HG03039 (cell line): ENCODE data around the gene TNFAIP8L1.

Source experiments
- ATAC-seq: cut with Tn5 transposase; IDR thresholded peaks from one replicate; pipeline ENCODE4 v1.9.1; 2021; ENCODE audit warnings: mild to moderate bottlenecking, moderate library complexity; ENCODE audit not compliant: unreplicated experiment

Gene TNFAIP8L1

GRCh38 chr19:4647676-4648644 is 8.6 kb downstream of the TNFAIP8L1 start:
- ATAC-seq, result no peak

DNA sequence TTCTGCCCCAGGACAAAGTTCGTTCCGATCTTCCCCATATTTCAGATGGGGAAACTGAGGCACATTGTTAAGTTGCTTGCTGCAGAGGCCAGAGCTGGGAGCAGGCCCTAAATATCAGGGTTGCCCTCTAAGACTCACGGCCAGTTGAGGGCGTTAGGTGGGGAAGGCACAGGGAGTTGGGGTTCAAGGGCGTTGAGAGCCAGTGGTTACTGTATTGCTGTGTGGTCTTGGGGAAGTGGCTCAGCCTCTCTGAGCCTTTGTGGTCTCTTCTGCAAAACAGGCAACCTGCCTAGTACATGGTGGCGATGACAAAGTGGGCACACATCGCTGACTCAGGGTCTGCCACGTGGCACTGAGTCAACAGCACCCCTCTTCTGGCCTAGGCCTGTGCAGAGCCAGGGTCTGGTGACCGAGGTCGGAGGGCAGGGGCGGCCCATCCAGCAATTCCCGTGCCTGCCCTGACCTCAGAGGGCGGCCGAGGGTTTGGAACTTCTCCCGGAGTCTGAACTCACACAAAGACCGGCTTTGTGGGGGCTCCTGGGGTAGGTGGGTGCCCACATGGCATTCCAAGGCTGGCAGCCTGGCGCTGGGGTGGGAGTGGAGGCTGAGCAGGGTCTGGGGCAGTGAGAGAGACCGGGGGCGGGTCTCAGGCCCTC is 10.2 kb downstream of the TNFAIP8L1 start:
- ATAC-seq, result no peak

DNA sequence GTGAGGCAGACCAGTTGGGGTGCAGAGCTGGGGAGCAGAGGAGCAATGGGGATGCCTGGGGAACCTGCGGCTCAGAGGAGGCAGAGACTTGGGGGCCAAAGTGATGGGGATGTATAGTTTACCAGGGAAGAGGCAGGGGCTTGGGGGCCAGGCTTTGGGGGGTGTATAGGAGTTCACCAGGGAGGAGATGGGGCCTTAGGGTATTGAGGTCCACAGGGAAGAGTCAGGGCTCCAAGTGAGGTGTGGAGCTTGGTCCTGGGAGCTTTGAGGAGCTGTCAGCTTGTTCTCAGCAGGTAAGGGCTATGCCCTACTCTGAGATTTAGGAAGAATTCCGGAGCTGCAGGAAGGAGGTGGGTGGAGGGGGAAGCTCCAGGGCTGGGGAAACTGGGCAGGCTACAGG is 10.8 kb downstream of the TNFAIP8L1 start:
- ATAC-seq, result no peak

DNA sequence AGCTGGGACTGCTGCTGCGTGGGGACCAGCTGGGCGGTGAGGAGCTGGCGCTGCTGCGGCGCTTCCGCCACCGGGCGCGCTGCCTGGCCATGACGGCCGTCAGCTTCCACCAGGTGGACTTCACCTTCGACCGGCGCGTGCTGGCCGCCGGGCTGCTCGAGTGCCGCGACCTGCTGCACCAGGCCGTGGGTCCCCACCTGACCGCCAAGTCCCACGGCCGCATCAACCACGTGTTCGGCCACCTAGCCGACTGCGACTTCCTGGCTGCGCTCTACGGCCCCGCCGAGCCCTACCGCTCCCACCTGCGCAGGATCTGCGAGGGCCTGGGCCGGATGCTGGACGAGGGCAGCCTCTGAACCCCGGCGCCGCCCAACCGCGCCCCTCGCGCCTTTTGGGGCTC is 12.8 kb downstream of the TNFAIP8L1 start:
- ATAC-seq, result no peak

- no peak for ATAC-seq
Measured at GRCh38 chr19:4653793-4654436, 14.6 kb downstream of the TNFAIP8L1 start.

DNA sequence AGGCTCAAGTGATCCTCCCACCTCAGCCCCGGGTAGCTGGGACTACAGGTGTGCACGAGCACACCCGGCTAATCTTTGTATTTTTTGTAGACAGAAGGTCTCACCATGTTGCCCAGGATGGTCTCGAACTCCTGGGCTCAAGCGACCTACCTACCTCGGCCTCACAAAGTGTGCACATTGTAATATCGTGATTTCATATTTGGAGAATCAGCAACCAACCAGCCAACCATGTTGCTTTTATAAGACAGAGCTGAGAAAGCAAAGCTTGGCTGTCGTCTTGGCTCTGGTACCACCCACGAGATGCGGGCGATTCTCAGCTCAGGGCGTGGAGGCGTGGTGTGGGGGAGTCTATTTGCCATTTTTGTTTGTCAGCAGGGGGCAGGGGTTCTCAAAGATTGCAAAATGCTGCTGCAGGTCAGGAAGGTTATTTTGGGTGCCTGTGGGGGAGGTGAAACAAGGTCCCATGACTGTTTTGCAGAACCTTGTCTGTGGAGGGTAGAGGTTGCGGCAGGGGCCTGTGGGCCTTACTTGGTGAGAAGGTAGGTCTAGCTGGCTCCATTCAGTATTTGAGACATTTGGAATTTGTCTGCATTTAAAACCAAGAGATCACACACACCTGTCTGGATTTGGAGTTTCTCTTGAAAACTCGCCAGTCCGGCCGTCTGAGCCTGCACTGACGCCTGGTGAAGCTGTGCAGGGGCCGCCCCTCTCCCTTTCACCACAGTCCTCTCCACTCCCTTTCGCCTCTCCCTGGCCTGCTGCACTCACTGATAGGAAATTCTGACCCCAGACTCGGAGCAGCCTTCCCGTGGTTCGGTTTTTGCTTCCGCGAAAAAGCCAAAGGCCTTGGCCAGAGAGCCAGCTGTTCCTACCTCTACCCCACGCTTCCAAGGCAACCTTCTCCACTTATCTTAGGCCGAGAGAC is 15.4 kb downstream of the TNFAIP8L1 start:
- no peak for ATAC-seq

- no peak for ATAC-seq
Measured at GRCh38 chr19:4656102-4656501, 16.8 kb downstream of the TNFAIP8L1 start.

DNA sequence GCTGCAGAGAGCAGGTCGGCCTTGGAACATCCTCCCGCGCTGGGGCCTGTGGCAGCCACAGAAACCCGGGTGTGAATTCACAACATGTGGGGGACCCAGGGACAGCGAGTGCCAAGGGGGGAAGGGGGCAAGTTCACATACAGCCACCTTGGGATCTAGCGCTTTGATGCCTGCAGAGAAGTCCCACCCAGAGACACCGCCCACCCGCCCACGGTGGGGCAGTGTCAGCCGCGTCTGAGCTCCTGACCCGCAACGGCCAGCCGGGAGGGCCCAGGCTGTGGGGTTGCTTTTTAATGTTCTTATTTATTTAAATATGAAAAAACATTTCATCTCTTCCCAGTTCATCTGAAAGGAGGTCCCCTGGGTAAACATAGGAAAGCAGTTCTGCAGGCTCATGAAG is 17.9 kb downstream of the TNFAIP8L1 start:
- no peak for ATAC-seq

DNA sequence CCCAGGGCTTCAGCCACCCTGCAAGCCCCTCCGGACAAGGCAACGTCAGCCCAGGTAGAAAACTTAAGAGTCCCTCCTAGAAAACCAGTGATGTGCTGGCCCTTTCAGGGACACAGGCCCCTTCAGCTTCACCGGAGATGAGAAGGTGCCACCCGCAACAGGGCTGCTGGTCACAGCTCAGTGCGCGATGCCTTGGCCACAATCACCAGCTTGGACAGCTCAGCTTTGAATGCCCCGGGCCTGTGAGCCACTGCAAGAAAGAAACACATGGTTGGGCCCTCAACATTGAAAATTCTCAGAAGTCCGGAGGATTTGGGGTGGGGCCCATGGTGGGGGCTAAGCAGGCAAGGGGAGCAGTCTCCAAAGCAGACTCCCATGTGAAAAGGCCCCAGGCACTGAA is 18.5 kb downstream of the TNFAIP8L1 start:
- no peak for ATAC-seq

DNA sequence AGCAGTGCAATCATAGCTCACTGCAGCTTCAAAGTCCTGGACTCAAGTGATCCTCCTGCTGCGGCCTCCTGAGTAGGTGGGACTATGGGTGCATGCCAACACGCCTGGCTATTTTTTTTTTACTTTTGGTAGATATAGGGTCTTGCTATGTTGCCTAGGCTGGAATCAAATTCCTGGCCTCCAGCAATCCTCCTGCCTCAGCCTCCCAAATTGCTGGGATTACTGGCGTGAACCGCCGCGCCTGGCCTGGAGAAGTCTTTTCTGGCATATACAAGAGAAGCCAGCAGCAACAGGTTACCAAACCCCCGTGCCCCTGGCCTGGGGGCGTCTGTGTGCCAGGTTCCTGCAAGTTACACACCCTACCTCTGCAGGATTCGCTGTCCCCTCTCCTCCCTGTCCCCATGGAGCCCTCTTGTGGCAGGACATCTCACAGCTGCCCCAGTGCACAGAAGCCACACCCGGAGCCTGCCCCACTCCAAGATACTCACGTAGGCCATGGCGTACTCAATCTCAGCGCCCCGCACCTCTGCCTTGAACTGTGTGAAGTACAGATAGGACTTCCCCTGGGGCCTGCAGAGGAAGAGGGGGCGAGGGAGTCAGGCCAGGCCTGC is 21.0 kb downstream of the TNFAIP8L1 start:
- no peak for ATAC-seq

DNA sequence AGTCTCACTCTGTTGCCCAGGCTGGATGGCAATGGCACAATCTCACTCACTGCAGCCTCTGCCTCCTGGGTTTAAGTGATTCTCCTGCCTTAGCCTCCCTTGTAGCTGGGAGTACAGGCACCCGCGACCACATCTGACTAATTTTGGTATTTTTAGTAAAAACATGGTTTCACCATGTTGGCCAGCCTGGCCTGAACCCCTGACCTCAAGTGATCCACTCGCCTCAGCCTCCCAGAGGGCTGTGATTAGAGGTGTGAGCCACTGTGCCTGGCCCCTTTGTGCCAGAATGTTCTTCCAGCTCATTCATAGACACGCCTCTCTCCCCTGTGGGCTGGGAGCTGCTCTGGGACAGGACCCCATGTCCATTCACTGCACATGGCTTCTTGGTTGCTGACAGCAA is 21.7 kb downstream of the TNFAIP8L1 start:
- no peak for ATAC-seq

GRCh38 chr19:4662020-4662695 is 22.8 kb downstream of the TNFAIP8L1 start:
- no peak for ATAC-seq

- no peak for ATAC-seq
Measured at GRCh38 chr19:4662812-4663211, 23.5 kb downstream of the TNFAIP8L1 start.

DNA sequence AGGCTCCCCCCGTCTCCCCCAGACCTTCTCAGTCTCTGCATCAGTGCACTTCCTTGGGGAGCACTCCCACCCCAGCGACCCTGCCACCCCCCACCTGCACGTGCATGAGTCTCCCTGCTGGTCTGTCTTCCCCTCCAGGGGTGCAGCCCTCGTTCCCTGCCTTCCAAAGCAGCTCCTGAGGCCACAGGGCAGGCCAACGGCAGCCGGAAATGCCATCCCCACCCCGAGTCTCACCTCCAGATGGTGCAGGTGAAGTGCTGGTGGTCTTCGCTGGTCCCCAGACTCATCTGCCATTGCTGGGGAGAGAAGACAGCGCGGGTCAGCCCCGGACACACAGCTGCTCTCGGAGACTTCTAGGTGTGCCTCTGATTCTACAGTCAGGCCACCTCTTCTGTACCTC is 25.3 kb downstream of the TNFAIP8L1 start:
- no peak for ATAC-seq

GRCh38 chr19:4669723-4670480 is 30.6 kb downstream of the TNFAIP8L1 start, which contains the start of gene MYDGF:
Gene MYDGF (minus strand): TSS chr19:4670342. CDS start chr19:4670334, 8 bp downstream.
- ATAC-seq, result peak; percentile 88

DNA sequence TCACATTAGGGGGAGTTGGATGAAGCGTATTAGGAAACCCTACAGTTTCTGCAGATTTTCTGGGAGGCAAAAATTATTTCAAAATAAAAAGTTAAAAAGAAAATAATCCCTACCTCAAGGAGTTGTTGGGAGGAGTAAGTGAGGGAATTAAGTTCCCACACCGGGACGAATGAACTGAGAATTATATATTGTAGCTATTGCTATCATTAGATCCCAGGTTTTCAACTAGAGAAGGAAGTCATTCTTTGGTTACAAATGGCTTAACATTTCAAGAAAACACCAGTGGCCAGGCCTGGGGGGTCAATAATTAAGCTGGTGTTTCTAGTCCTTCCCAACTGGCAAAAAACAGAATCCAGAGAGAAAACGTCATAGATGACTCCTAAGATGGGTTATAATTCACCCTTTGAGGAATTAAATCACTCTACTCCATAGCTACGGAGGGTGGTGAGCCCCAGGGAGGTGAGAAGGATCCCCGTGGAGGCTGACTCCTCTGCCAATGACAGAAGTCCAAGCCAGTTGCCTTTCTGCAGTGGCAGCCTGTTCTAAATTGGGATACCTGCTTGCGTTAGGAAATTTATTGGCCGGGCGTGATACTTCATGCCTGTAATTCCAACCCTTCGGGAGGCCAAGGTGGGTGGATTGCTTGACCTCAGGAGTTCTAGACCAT is 32.0 kb downstream of the TNFAIP8L1 start:
- ATAC-seq, result no peak

GRCh38 chr19:4673216-4673615 is 33.9 kb downstream of the TNFAIP8L1 start:
- no peak for ATAC-seq

GRCh38 chr19:4673726-4674125 is 34.4 kb downstream of the TNFAIP8L1 start:
- ATAC-seq, result no peak
